ENCODE data around the gene RNASEH2B. TPM values are rescaled to one million over a fixed set of nuclear protein-coding genes. Genes with fewer than 3 reads are reported as not detected.

Gene RNASEH2B
- total and polyA plus RNA-seq, 4 donors, result 7.8 to 44.1 (median 9.3) TPM

- no peak overlapping the region for H3K27ac ChIP-seq (ENCODE audit: low read depth in 1 of 2, low read length in 2 of 2)
- TF ChIP-seq FOXA1 (IDR thresholded peaks at IDR 0.05) (no peak), JUND (IDR thresholded peaks at IDR 0.05) (no peak), RAD21 (IDR thresholded peaks at IDR 0.05) (no peak), FOXA2 (IDR thresholded peaks at IDR 0.05) (no peak), GABPA (IDR thresholded peaks at IDR 0.05 in 1 of 2, conservative IDR thresholded peaks at IDR 0.05 in 1 of 2) (no peak), EGR1 (IDR thresholded peaks at IDR 0.05; ENCODE audit: low read depth in 2 of 2) (no peak)
- no peaks in the 10 kb centered on the region for H3K36me3 ChIP-seq (ENCODE audit: control insufficient read depth in 4 of 4, insufficient read depth in 3 of 4, low read depth in 1 of 4, low read length in 3 of 4)
- no peak overlapping the region for H3K4me3 ChIP-seq (ENCODE audit: low read depth in 1 of 3, low read length in 3 of 3)
- 78% methylated on average over 1 of the region's 1 CpG for WGBS
- H3K9ac ChIP-seq (ENCODE audit: low read depth in 1 of 2, low read length in 2 of 2), result no peak overlapping the region
- no peaks in the 10 kb centered on the region for H3K27me3 ChIP-seq (ENCODE audit: control insufficient read depth in 4 of 4, insufficient read depth in 4 of 4, low read length in 3 of 4)
- no peaks in the 10 kb centered on the region for H3K4me1 ChIP-seq (ENCODE audit: control insufficient read depth in 4 of 4, insufficient read depth in 4 of 4, low read length in 3 of 4)
- no peaks in the 10 kb centered on the region for H3K9me3 ChIP-seq (ENCODE audit: control insufficient read depth in 4 of 4, low read length in 3 of 4)
- no peak for DNase-seq (ENCODE audit: low spot score)
Observed at GRCh38 chr13:50883728-50884127, 25.9 kb upstream of the RNASEH2B start.

GRCh38 chr13:50884265-50884664 lies 25.3 kb upstream of the RNASEH2B start:
- Histone ChIP-seq H3K9me3 (ENCODE audit: control insufficient read depth in 4 of 4, low read length in 3 of 4) (no peaks in the 10 kb centered on the region), H3K9ac (ENCODE audit: low read depth in 1 of 2, low read length in 2 of 2) (no peak overlapping the region), H3K27me3 (ENCODE audit: control insufficient read depth in 4 of 4, insufficient read depth in 4 of 4, low read length in 3 of 4) (no peaks in the 10 kb centered on the region), H3K27ac (ENCODE audit: low read depth in 1 of 2, low read length in 2 of 2) (no peak overlapping the region), H3K4me1 (ENCODE audit: control insufficient read depth in 4 of 4, insufficient read depth in 4 of 4, low read length in 3 of 4) (no peaks in the 10 kb centered on the region), H3K4me3 (ENCODE audit: low read depth in 1 of 3, low read length in 3 of 3) (no peak overlapping the region), H3K36me3 (ENCODE audit: control insufficient read depth in 4 of 4, insufficient read depth in 3 of 4, low read depth in 1 of 4, low read length in 3 of 4) (no peaks in the 10 kb centered on the region)
- WGBS, result 86% methylated on average over 1 of the region's 1 CpG
- DNase-seq (ENCODE audit: low spot score), result no peak
- no peak for TF ChIP-seq FOXA1 (IDR thresholded peaks at IDR 0.05)
- TF ChIP-seq REST (IDR thresholded peaks at IDR 0.05), result no peak
- TF ChIP-seq EGR1 (IDR thresholded peaks at IDR 0.05; ENCODE audit: low read depth in 2 of 2), result no peak
- TF ChIP-seq HNF4A (conservative IDR thresholded peaks at IDR 0.05), result no peak
- TF ChIP-seq MAX (IDR thresholded peaks at IDR 0.05), result no peak
- no peak for TF ChIP-seq ATF3 (IDR thresholded peaks at IDR 0.05)
- no peak for TF ChIP-seq RAD21 (IDR thresholded peaks at IDR 0.05)
- no peak for TF ChIP-seq YY1 (IDR thresholded peaks at IDR 0.05)
- no peak for TF ChIP-seq NR2F2 (IDR thresholded peaks at IDR 0.05)
- TF ChIP-seq RXRA (IDR thresholded peaks at IDR 0.05), result no peak
- no peak for TF ChIP-seq JUND (IDR thresholded peaks at IDR 0.05)
- TF ChIP-seq TAF1 (conservative IDR thresholded peaks at IDR 0.05), result no peak

GRCh38 chr13:50887151-50887550 lies 22.4 kb upstream of the RNASEH2B start:
- 88% methylated on average over 7 of the region's 7 CpGs for WGBS
- no peak overlapping the region for H3K9ac ChIP-seq (ENCODE audit: low read depth in 1 of 2, low read length in 2 of 2)
- DNase-seq (ENCODE audit: low spot score), result no peak
- H3K27ac ChIP-seq (ENCODE audit: low read depth in 1 of 2, low read length in 2 of 2), result no peak overlapping the region
- H3K4me3 ChIP-seq (ENCODE audit: low read depth in 1 of 3, low read length in 3 of 3), result no peak overlapping the region
- H3K27me3 ChIP-seq (ENCODE audit: control insufficient read depth in 4 of 4, insufficient read depth in 4 of 4, low read length in 3 of 4), result no peaks in the 10 kb centered on the region
- TF ChIP-seq HNF4A (conservative IDR thresholded peaks at IDR 0.05) (no peak), FOXA2 (IDR thresholded peaks at IDR 0.05) (no peak), MAX (IDR thresholded peaks at IDR 0.05) (no peak), YY1 (IDR thresholded peaks at IDR 0.05) (no peak), JUND (IDR thresholded peaks at IDR 0.05) (no peak)
- H3K36me3 ChIP-seq (ENCODE audit: control insufficient read depth in 4 of 4, insufficient read depth in 3 of 4, low read depth in 1 of 4, low read length in 3 of 4), result no peaks in the 10 kb centered on the region
- H3K9me3 ChIP-seq (ENCODE audit: control insufficient read depth in 4 of 4, low read length in 3 of 4), result peaks cover 0 to 1% (median 0%) of the 10 kb centered on the region in 4 donors
- H3K4me1 ChIP-seq (ENCODE audit: control insufficient read depth in 4 of 4, insufficient read depth in 4 of 4, low read length in 3 of 4), result no peaks in the 10 kb centered on the region
